B cell (primary cell): ENCODE data around the gene SHC3. TPM values are rescaled to one million over a fixed set of nuclear protein-coding genes. Genes with fewer than 3 reads are reported as not detected.

ENCODE experiments used
- ATAC-seq: fragments of 200-7000 bp; cut with Tn5 transposase; one replicate; pipeline ENCODE4 v1.10.0; 2021; ENCODE audit warnings: low read depth, mild to moderate bottlenecking, moderate number of reproducible peaks, moderate library complexity
- CTCF ChIA-PET: fragments of 350-600 bp; sonication (Branson Sonifier 250); formaldehyde crosslinking; loops from one replicate; lab custom pipeline; 2021; ENCODE audit warnings: antibody characterized with exemption, inconsistent platforms; lab: Charles Lee
- POLR2A ChIA-PET: fragments of 350-600 bp; sonication (Branson Sonifier 250); formaldehyde crosslinking; loops from one replicate; lab custom pipeline; 2021; ENCODE audit warnings: antibody characterized with exemption; lab: Charles Lee
- DNase-seq: peaks from one replicate; pipeline ENCODE4 v3.0.0; 2013
- H2AFZ ChIP-seq: 2 replicates; pipeline ENCODE4 v1.6.1; 2012; ENCODE audit warnings: mild to moderate bottlenecking, low read depth, low read length; ENCODE audit not compliant: insufficient read depth, poor library complexity, severe bottlenecking
- H3K27ac ChIP-seq, 2 donors: 1 replicate in 1 of 2; 2 replicates in 1 of 2; pipeline ENCODE4 v1.5.1; 2012 to 2013; ENCODE audit warnings: low read length in 2 of 2, mild to moderate bottlenecking in 2 of 2, moderate library complexity in 1 of 2
- H3K27me3 ChIP-seq, 4 experiments: fragments of 200-600 bp in 1 of 4; sonication (generic) in 1 of 4; replicated peaks in 1 of 4; 1 replicate in 2 of 4; 2 replicates in 2 of 4; pipeline versions ENCODE4 v1.6.1 to v1.7.0; 2013 to 2016; ENCODE audit warnings: low read length in 3 of 4, mild to moderate bottlenecking in 2 of 4, mixed read lengths in 1 of 4, moderate library complexity in 1 of 4; ENCODE audit not compliant: insufficient read depth in 4 of 4, control insufficient read depth in 3 of 4; ENCODE audit errors: control extremely low read depth in 1 of 4
- H3K36me3 ChIP-seq, 2 experiments: replicated peaks in 1 of 2; 1 replicate in 1 of 2; 2 replicates in 1 of 2; pipeline versions ENCODE4 v1.6.1 to v1.7.1; 2013; ENCODE audit warnings: low read length in 1 of 2; ENCODE audit not compliant: insufficient read depth in 2 of 2, control insufficient read depth in 1 of 2; ENCODE audit errors: control extremely low read depth in 1 of 2, extremely low read depth in 1 of 2
- H3K4me1 ChIP-seq, 2 donors: fragments of 200-600 bp in 1 of 2; sonication (generic) in 1 of 2; 1 replicate in 1 of 2; 2 replicates in 1 of 2; pipeline versions ENCODE4 v1.5.1 to v1.6.1; 2013 to 2017; ENCODE audit warnings: low read length in 2 of 2; ENCODE audit not compliant: control insufficient read depth in 2 of 2, insufficient read depth in 2 of 2
- H3K4me2 ChIP-seq: replicated peaks from 2 replicates; pipeline ENCODE3; 2012; ENCODE audit warnings: mild to moderate bottlenecking, low read depth, low read length; ENCODE audit not compliant: poor library complexity, severe bottlenecking
- H3K4me3 ChIP-seq, 5 experiments: fragments of 200-600 bp in 1 of 5; sonication (generic) in 1 of 5; 1 replicate in 3 of 5; 2 replicates in 2 of 5; pipeline versions ENCODE4 v1.5.1 to v1.7.0; 2011 to 2016; ENCODE audit warnings: low read length in 4 of 5, mild to moderate bottlenecking in 4 of 5, low read depth in 2 of 5, control low read depth in 1 of 5, moderate library complexity in 1 of 5; ENCODE audit not compliant: insufficient read depth in 1 of 5; ENCODE audit errors: control extremely low read depth in 1 of 5, extremely low read depth in 1 of 5
- H3K79me2 ChIP-seq: fragments of 200-600 bp; sonication (generic); one replicate; pipeline ENCODE4 v1.6.0; 2016; ENCODE audit warnings: low read length; ENCODE audit not compliant: control insufficient read depth, insufficient read depth
- H3K9ac ChIP-seq: fragments of 200-600 bp; sonication (generic); 2 replicates; pipeline ENCODE4 v1.6.1; 2017; ENCODE audit warnings: mild to moderate bottlenecking, low read length, moderate library complexity
- H3K9me3 ChIP-seq, 3 donors: one replicate each; pipeline versions ENCODE4 v1.6.1 to v1.7.1; 2013; ENCODE audit warnings: low read length in 2 of 3; ENCODE audit not compliant: control insufficient read depth in 2 of 3, insufficient read depth in 1 of 3; ENCODE audit errors: control extremely low read depth in 1 of 3
- H4K20me1 ChIP-seq: 2 replicates; pipeline ENCODE4 v1.6.0; 2012; ENCODE audit warnings: mild to moderate bottlenecking, low read length; ENCODE audit not compliant: insufficient read depth, control insufficient read depth, poor library complexity, severe bottlenecking
- H3K27ac Mint-ChIP-seq: one replicate; pipeline ENCODE4 v1.8.0; 2021; ENCODE audit warnings: mixed read lengths
- H3K27me3 Mint-ChIP-seq: one replicate; pipeline ENCODE4 v1.8.0; 2021; ENCODE audit warnings: mixed read lengths
- H3K4me1 Mint-ChIP-seq: one replicate; pipeline ENCODE4 v1.8.0; 2021; ENCODE audit warnings: mixed read lengths
- H3K4me3 Mint-ChIP-seq: one replicate; pipeline ENCODE4 v1.8.0; 2021; ENCODE audit warnings: mixed read lengths
- H3K9me3 Mint-ChIP-seq: one replicate; pipeline ENCODE4 v1.8.0; 2022; ENCODE audit warnings: mixed read lengths; ENCODE audit not compliant: insufficient read depth
- CTCF ChIP-seq: fragments of 200-600 bp; IDR thresholded peaks from one replicate; pipeline ENCODE4 v1.8.0; 2022; ENCODE audit warnings: antibody characterized with exemption, mild to moderate bottlenecking
- EZH2 ChIP-seq: IDR thresholded peaks from 2 replicates; pipeline ENCODE4 v1.6.1; 2012; ENCODE audit warnings: borderline replicate concordance, low read depth, mild to moderate bottlenecking, moderate library complexity, low read length; ENCODE audit not compliant: insufficient read depth, poor library complexity, severe bottlenecking
- WGBS: methylation state at CpG from one replicate; pipeline ENCODE4 v1.1.5; 2013; ENCODE audit warnings: missing lambda C conversion rate; ENCODE audit not compliant: insufficient coverage; 5-methylcytosine and 5-hydroxymethylcytosine counted together
- intact Hi-C: fragments of 100-400 bp; cut with micrococcal nuclease; formaldehyde crosslinking; loops from one replicate; pipeline ENCODE4 v1.10.0; 2022
- polyA plus RNA-seq: library from polyadenylated mRNA; depleted of rRNA; stranded (reverse); fragments of >200 nt; gene quantifications from 2 replicates; pipeline ENCODE4 v1.2.3, GENCODE V29; 2012
- total RNA-seq, 2 donors: library from RNA; stranded (reverse); fragments of 120-200 nt in 1 of 2; gene quantifications; 1 replicate in 1 of 2; 2 replicates in 1 of 2; pipeline versions ENCODE4 v1.2.3 to v1.2.4, GENCODE V29; 2013 to 2022

SHC3 gene
- total and polyA plus RNA-seq, 2 donors (not counting 1 experiment from before 2014, with no cell fraction given), result 0.03 TPM; not detected in 1

DNA sequence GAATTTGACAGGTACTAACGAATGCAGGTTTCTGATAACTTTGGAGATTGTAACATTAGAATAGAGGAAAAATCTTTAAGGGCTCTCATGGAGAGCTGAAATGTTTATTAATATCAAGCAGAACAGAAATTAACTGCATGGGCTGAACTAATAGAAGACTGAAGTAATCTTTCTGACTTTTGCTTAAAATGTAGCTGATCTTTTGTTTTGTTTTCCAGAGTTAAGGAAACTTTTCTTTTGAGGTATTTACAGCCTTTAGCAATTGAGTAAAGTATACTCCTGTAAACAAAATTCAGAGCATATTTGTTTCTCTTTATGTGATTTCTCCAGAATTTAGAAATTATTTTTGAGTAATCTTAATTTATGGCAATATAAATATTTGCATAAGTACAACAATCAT lies 43.9 kb downstream of the SHC3 start:
- H3K9me3 Mint-ChIP-seq, result peaks cover 2% of the 10 kb centered on the region
- no peak overlapping the region for H2AFZ ChIP-seq
- H3K4me2 ChIP-seq, result no peak overlapping the region
- no peaks in the 10 kb centered on the region for H3K79me2 ChIP-seq
- no peaks in the 10 kb centered on the region for H3K36me3 ChIP-seq
- POLR2A ChIA-PET, result no interaction called here
- H3K27ac ChIP-seq, result no peak overlapping the region
- no peak overlapping the region for H3K27ac Mint-ChIP-seq
- no peaks in the 10 kb centered on the region for H3K4me1 ChIP-seq
- ATAC-seq (no peak), DNase-seq (no peak)
- peaks cover 3 to 8% (median 4%) of the 10 kb centered on the region in 3 donors for H3K9me3 ChIP-seq
- peaks cover 0 to 5% (median 2%) of the 10 kb centered on the region in 4 experiments for H3K27me3 ChIP-seq
- intact Hi-C loops, result no loop called here
- peaks cover 6% of the 10 kb centered on the region for H3K27me3 Mint-ChIP-seq
- no peaks in the 10 kb centered on the region for H4K20me1 ChIP-seq
- H3K4me3 ChIP-seq, result no peak overlapping the region
- CTCF ChIA-PET, result no interaction called here
- TF ChIP-seq EZH2 (no peak), CTCF (no peak)
- no peaks in the 10 kb centered on the region for H3K4me1 Mint-ChIP-seq
- no peak overlapping the region for H3K4me3 Mint-ChIP-seq
- H3K9ac ChIP-seq, result no peak overlapping the region
- WGBS, result no CpG with 5 or more reads among the region's 1 CpG

DNA sequence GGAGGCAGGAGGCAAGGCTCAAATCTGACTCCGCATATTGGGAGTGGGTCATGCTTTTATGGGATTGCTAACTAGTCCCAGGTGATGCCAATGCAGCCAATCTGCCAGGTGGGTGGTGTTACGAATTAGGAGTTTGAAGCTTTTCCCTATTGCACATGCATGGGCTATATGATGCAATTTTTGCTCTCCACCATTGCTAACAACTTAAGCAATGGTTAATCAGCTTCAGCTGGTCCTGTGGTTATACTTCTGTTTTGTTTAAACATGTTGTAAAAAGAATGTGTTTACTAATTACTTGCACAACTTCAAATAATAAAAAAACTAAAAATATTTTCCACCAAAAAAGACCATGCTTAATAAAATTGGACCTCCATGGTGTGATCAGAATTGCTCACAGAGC lies 55.7 kb downstream of the SHC3 start:
- no peaks in the 10 kb centered on the region for H3K4me1 ChIP-seq
- H3K27me3 ChIP-seq, result peaks cover 0 to 3% (median 1%) of the 10 kb centered on the region in 4 experiments
- POLR2A ChIA-PET, result no interaction called here
- peaks cover 7% of the 10 kb centered on the region for H3K27me3 Mint-ChIP-seq
- DNase-seq (no peak), ATAC-seq (no peak)
- no peaks in the 10 kb centered on the region for H4K20me1 ChIP-seq
- CTCF ChIA-PET, result no interaction called here
- no peak overlapping the region for H3K27ac Mint-ChIP-seq
- no peaks in the 10 kb centered on the region for H3K36me3 ChIP-seq
- H2AFZ ChIP-seq, result no peak overlapping the region
- H3K4me3 Mint-ChIP-seq, result no peak overlapping the region
- H3K4me2 ChIP-seq, result no peak overlapping the region
- TF ChIP-seq CTCF, result no peak
- TF ChIP-seq EZH2, result no peak
- H3K9me3 ChIP-seq, result peaks cover 0 to 6% (median 1%) of the 10 kb centered on the region in 3 donors
- H3K79me2 ChIP-seq, result no peaks in the 10 kb centered on the region
- intact Hi-C loops, result no loop called here
- peaks cover 4% of the 10 kb centered on the region for H3K9me3 Mint-ChIP-seq
- no peak overlapping the region for H3K9ac ChIP-seq
- H3K4me3 ChIP-seq, result no peak overlapping the region
- 93% methylated on average over 1 of the region's 2 CpGs for WGBS
- H3K4me1 Mint-ChIP-seq, result no peaks in the 10 kb centered on the region
- no peak overlapping the region for H3K27ac ChIP-seq
